Measurements from ENCODE around the gene HMCN2.

HMCN2 gene

DNA sequence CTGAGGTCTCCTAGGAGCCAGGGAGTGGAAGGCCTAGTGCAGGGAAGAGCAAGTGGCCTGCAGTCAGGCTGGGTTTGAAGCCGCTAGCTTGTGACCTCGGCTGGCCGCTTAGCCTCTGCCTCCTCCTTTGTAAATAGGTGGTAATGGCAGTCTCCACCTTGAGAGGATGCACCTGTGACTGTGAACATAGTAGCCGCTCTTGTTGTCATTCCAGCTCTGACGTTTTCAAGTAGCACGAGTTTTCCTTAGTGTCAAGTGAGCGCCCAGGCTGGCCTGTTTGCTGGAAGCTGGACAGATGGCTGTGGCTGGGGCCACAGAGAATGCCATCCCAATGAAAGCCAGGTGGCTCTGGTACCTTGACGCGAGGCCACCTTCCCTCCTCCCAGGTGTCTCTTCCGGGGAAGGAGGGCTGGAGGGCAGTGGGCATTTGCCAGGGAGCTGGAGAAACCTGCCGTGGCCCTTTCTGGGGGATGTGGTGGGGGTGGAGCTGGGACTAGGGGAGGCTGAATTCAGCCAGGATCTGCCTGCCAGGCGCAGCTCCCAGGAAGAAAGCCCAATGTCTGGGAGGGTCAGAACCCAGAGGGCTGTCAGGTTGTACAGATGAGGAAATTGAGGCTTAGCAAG is 181.7 kb downstream of the HMCN2 start:
- Histone ChIP-seq H3K9me3 (ENCODE audit: control insufficient read depth, insufficient read depth, low read length) (no peaks in the 10 kb centered on the region), H3K36me3 (ENCODE audit: insufficient read depth, low read length) (no peaks in the 10 kb centered on the region), H3K4me1 (ENCODE audit: insufficient read depth, low read length) (peaks cover 45% of the 10 kb centered on the region), H3K9ac (ENCODE audit: low read depth, low read length) (no peak overlapping the region)

- Histone ChIP-seq H3K9ac (ENCODE audit: low read depth, low read length) (peak overlapping the region; percentile 23; the same call in 1 of the 2 replicates), H3K4me1 (ENCODE audit: insufficient read depth, low read length) (peaks cover 45% of the 10 kb centered on the region), H3K9me3 (ENCODE audit: control insufficient read depth, insufficient read depth, low read length) (no peaks in the 10 kb centered on the region), H3K36me3 (ENCODE audit: insufficient read depth, low read length) (no peaks in the 10 kb centered on the region)
Observed at GRCh38 chr9:130448035-130448624, 182.6 kb downstream of the HMCN2 start.

GRCh38 chr9:130448771-130449603 is 183.4 kb downstream of the HMCN2 start:
- Histone ChIP-seq H3K36me3 (ENCODE audit: insufficient read depth, low read length) (no peaks in the 10 kb centered on the region), H3K4me1 (ENCODE audit: insufficient read depth, low read length) (peaks cover 45% of the 10 kb centered on the region), H3K9ac (ENCODE audit: low read depth, low read length) (no peak overlapping the region), H3K9me3 (ENCODE audit: control insufficient read depth, insufficient read depth, low read length) (no peaks in the 10 kb centered on the region)

DNA sequence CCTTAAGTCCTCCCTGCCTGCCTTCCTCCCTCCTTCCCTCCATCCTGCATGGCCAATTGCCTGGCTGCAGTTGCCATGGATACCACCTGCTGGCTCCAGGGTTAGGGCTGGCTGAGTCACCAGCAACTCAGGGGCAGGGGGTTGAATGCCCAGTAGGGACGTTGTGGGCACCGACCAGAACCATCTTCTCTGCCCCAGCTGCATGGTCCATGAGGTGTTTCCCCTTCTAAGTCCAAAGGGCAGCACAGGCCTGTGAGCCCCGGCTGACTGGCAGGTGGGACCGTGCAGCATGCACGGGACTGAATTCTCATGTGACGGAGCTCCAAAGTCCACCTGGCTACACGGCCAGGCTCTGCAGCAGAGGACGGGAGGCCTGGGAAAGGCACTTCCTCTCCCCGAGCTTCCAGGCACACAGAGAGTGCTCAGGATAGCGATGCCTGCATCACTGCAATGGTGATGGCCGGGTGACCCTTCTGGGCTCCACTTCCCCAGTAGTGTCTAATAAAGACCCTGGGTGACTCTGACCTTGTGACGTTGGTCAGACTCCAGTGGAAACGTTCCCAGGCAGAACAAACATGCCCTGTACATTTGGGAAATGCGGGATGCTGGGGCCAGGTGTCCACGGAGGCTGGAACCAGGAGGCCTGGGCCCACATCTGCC is 184.9 kb downstream of the HMCN2 start:
- Histone ChIP-seq H3K36me3 (ENCODE audit: insufficient read depth, low read length) (no peaks in the 10 kb centered on the region), H3K9ac (ENCODE audit: low read depth, low read length) (no peak overlapping the region), H3K9me3 (ENCODE audit: control insufficient read depth, insufficient read depth, low read length) (no peaks in the 10 kb centered on the region), H3K4me1 (ENCODE audit: insufficient read depth, low read length) (peaks cover 45% of the 10 kb centered on the region)

DNA sequence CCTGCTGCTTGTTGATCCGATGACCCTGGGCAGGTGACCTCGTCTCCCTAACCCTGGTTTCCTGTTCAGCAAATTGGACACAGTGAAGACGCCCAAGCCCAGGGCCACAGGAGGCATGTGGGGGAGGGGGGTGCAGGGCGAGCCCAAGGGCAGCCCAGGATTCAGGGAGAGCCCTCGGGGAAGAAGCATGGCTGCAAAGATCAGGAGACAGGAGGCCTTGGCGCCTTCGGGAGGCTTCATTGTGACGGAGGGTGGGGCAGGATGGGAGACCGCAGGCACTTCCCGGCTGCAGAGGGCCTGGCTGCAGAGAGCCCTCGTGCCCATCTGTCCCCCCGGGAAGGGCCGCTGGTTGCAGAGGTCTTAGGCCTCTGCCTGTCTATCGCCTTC is 185.4 kb downstream of the HMCN2 start:
- H3K9me3 ChIP-seq (ENCODE audit: control insufficient read depth, insufficient read depth, low read length), result no peaks in the 10 kb centered on the region
- no peaks in the 10 kb centered on the region for H3K36me3 ChIP-seq (ENCODE audit: insufficient read depth, low read length)
- peaks cover 41% of the 10 kb centered on the region for H3K4me1 ChIP-seq (ENCODE audit: insufficient read depth, low read length)
- H3K9ac ChIP-seq (ENCODE audit: low read depth, low read length), result no peak overlapping the region

GRCh38 chr9:130451509-130452388 is 186.2 kb downstream of the HMCN2 start:
- H3K9me3 ChIP-seq (ENCODE audit: control insufficient read depth, insufficient read depth, low read length), result no peaks in the 10 kb centered on the region
- H3K4me1 ChIP-seq (ENCODE audit: insufficient read depth, low read length), result peaks cover 37% of the 10 kb centered on the region
- no peak overlapping the region for H3K9ac ChIP-seq (ENCODE audit: low read depth, low read length)
- no peaks in the 10 kb centered on the region for H3K36me3 ChIP-seq (ENCODE audit: insufficient read depth, low read length)

- H3K36me3 ChIP-seq (ENCODE audit: insufficient read depth, low read length), result no peaks in the 10 kb centered on the region
- H3K9me3 ChIP-seq (ENCODE audit: control insufficient read depth, insufficient read depth, low read length), result no peaks in the 10 kb centered on the region
- H3K9ac ChIP-seq (ENCODE audit: low read depth, low read length), result no peak overlapping the region
- peaks cover 27% of the 10 kb centered on the region for H3K4me1 ChIP-seq (ENCODE audit: insufficient read depth, low read length)
Observed at GRCh38 chr9:130452835-130453234, 187.3 kb downstream of the HMCN2 start.

GRCh38 chr9:130453487-130453886 is 187.9 kb downstream of the HMCN2 start:
- peaks cover 22% of the 10 kb centered on the region; the same call in 1 of the 2 replicates for H3K4me1 ChIP-seq (ENCODE audit: insufficient read depth, low read length)
- H3K36me3 ChIP-seq (ENCODE audit: insufficient read depth, low read length), result no peaks in the 10 kb centered on the region; the same call in 1 of the 2 replicates
- H3K9ac ChIP-seq (ENCODE audit: low read depth, low read length), result no peak overlapping the region
- no peaks in the 10 kb centered on the region for H3K9me3 ChIP-seq (ENCODE audit: control insufficient read depth, insufficient read depth, low read length)

GRCh38 chr9:130454096-130454811 is 188.7 kb downstream of the HMCN2 start:
- Histone ChIP-seq H3K9me3 (ENCODE audit: control insufficient read depth, insufficient read depth, low read length) (no peaks in the 10 kb centered on the region), H3K9ac (ENCODE audit: low read depth, low read length) (no peak overlapping the region), H3K36me3 (ENCODE audit: insufficient read depth, low read length) (no peaks in the 10 kb centered on the region; the same call in 1 of the 2 replicates), H3K4me1 (ENCODE audit: insufficient read depth, low read length) (peaks cover 22% of the 10 kb centered on the region; the same call in 1 of the 2 replicates)

DNA sequence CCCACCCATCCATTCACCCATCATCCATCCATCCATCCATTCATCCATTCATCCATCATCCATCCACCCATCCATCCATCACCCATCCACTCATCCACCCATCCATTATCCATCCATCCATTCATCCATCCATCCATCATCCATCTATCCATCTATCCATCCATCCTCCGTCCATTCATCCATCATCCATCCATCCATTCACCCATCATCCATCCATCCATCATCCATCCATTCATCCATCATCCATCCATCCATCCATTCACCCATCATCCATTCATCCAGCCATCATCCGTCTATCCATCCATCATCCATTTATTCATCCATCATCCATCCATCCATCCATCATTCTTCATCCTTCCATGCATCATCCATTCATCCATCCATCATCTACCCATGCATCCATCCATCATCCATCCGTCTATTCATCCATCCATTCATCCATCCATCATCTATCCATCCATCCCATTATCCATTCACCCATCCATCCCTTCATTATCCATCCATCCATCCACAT is 189.3 kb downstream of the HMCN2 start:
- no peaks in the 10 kb centered on the region; the same call in 1 of the 2 replicates for H3K36me3 ChIP-seq (ENCODE audit: insufficient read depth, low read length)
- H3K9me3 ChIP-seq (ENCODE audit: control insufficient read depth, insufficient read depth, low read length), result no peaks in the 10 kb centered on the region
- H3K4me1 ChIP-seq (ENCODE audit: insufficient read depth, low read length), result peaks cover 22% of the 10 kb centered on the region; the same call in 1 of the 2 replicates
- no peak overlapping the region for H3K9ac ChIP-seq (ENCODE audit: low read depth, low read length)

- H3K4me1 ChIP-seq (ENCODE audit: insufficient read depth, low read length), result peaks cover 4% of the 10 kb centered on the region; the same call in 1 of the 2 replicates
- H3K9ac ChIP-seq (ENCODE audit: low read depth, low read length), result no peak overlapping the region
- H3K36me3 ChIP-seq (ENCODE audit: insufficient read depth, low read length), result no peaks in the 10 kb centered on the region; the same call in 1 of the 2 replicates
- H3K9me3 ChIP-seq (ENCODE audit: control insufficient read depth, insufficient read depth, low read length), result no peaks in the 10 kb centered on the region
Observed at GRCh38 chr9:130458027-130458803, 192.7 kb downstream of the HMCN2 start.

- no peaks in the 10 kb centered on the region for H3K9me3 ChIP-seq (ENCODE audit: control insufficient read depth, insufficient read depth, low read length)
- no peaks in the 10 kb centered on the region; the same call in 1 of the 2 replicates for H3K36me3 ChIP-seq (ENCODE audit: insufficient read depth, low read length)
- no peak overlapping the region for H3K9ac ChIP-seq (ENCODE audit: low read depth, low read length)
- peaks cover 4% of the 10 kb centered on the region; the same call in 1 of the 2 replicates for H3K4me1 ChIP-seq (ENCODE audit: insufficient read depth, low read length)
Observed at GRCh38 chr9:130458804-130459067, 193.2 kb downstream of the HMCN2 start.

Data from ES-I3 (cell line).